Activated CD4-positive, alpha-beta T cell treated with anti-CD3 and anti-CD28 coated beads for 48 hours (primary cell): Measurements from ENCODE around the gene DGCR6L.
"Not testable (repeated sequence)": the region's sequence is repeated elsewhere in the genome, so short reads cannot be mapped to it uniquely, and the experiment has no call there.

ENCODE experiments used
- DNase-seq: peaks from one replicate; pipeline ENCODE4 v3.0.0-alpha.2; 2020

Gene DGCR6L

GRCh38 chr22:20324139-20324516, 4.3 kb upstream of the DGCR6L start:
- peak; percentile 72 for DNase-seq

DNA sequence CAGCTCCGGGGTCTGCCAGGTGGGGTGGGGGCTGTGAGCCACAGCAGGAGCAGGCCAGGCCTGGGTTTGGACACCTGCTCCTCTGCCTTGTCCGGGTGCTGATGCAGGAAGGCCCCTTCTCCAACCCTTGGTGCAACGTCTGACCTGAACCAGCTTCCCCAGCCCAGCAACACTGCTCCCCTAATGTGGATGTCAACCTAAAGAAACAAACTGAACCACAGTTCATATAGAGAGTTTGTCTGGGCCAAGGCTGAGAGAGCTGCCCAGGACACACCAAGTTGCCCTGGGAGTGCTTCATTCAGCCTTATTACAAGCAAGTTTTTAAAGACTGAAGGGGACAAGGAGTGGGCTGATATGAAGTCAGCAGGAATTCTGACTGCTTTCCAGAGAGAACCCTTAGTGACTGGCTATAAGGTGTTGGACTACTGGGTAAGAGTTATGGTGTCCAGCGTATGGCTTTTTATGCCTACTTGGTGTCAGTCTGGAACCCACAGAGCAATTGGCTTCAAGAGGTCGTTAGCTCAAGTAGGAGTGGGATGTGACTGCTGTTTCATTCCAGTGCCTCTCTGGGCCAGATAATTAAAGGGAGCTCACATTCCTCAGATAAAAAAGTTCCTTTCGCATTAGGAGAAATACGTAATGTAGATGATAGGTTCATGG, 1.8 kb upstream of the DGCR6L start:
- DNase-seq: not testable (repeated sequence)

- DNase-seq: not testable (repeated sequence)
These were observed 1.0 kb upstream of the DGCR6L start for GRCh38 chr22:20320659-20321551.

GRCh38 chr22:20319041-20319744, 667 bp downstream of the DGCR6L start:
- peak; percentile 30 for DNase-seq

DNA sequence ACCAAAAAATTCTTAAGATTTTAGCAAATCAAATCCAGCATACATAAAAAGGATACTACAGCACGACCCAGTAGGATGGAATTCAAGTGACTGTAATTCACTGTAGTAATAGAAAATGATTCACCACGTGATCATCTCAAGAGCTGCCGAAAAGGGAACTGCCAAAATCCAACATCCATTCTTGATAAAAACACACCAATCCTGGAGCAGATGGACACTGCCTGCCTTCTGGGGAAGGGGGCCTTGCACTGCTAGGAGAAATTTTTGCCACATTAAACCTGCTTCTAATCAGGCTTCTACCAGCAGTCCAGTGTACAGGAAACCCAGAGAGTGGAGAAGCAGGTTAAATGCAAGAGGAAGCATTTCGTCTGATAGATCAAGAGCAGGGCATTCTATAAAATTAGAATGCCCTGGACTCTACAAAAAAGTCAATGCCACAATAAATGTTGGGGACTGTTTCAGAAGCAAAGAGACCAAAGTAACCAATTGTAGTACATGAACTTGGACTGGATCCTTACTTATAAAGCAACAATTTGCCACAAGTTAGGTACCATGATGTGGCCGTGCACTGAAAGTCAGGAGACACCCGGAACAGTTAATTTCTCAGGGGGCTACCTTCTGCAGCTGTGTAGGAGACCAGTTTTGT, 1.7 kb downstream of the DGCR6L start:
- DNase-seq: not testable (repeated sequence)

GRCh38 chr22:20317402-20318042, 2.3 kb downstream of the DGCR6L start:
- peak; percentile 65 for DNase-seq

- no peak for DNase-seq
These were observed 2.9 kb downstream of the DGCR6L start for GRCh38 chr22:20316844-20317401.

DNA sequence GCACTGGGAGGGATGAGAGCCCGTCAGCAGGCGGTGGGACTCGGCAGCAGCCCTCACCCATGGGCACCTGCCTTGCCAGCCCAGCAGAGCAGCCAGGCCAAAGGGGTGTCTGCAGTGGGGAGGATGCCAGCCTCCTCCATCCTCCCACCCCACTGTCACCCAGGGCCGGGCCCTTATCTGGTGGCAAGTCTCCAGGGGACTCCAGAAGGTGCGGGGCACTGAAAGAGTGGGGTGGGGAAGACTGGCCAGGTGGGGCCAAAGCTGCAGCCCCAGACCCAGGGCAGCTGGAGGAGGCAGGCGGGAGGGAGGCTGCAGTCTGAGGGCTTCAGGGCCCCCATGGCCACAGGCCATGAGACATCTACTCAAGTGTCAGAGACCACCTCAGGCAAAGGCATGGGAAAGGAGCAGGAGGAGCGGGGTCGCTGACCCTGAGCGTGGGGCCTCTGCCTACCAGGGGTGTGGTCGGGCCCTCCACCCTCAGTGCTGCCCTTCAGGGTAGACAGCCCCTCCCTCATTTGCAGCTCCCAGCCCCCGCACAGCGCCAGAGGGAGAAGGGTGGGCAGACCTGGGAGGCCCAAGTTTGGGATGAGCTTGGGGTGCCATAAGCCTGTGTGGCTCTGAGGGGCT, 3.5 kb downstream of the DGCR6L start:
- DNase-seq: no peak

DNA sequence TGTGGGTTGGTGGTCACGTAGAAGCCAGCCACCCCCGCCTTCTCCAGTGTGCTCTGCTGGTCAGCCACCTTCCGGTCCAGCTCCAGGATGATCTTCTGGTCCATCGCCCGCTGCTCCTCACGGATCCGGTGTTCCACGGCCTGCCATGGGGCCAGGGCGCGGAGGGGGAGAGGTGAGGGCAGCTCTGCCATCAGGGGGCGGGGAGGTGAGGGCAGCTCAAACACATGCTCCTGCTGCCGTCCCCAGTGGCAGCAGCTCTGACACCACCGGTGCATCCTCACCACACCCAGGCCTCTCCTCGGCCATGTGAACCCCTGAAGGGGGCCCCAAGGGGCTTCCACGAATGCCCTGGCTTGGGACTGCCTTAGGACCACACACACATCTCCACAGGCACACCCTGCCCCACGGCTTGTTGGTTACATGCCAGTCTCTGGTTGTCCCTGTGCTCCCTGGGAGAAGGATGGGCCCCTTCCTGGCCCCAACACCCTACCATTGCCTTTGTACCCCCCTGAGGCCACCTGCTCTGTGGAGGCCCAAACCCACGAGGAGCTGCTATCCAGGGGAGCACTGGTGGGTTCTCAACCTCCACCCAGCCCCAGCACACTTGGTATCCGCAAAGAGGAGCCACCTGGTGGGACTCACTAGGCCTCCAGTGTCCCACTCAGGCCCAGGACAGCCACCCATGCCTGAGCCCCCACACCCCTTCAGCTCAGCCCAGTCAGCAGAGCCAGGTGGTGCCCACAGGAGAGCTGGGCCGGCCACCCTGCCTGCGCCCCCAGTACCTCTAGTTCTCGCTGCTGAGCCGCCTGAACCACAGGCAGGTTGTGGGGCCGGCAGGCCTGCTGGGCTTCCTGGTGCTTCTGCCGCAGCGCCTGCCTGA, 4.3 kb downstream of the DGCR6L start:
- DNase-seq: no peak

- DNase-seq: not testable (repeated sequence)
These were observed 5.0 kb downstream of the DGCR6L start for GRCh38 chr22:20314741-20315336.

GRCh38 chr22:20314206-20314605, 5.7 kb downstream of the DGCR6L start:
- DNase-seq: not testable (repeated sequence)

- not testable (repeated sequence) for DNase-seq
These were observed 6.4 kb downstream of the DGCR6L start for GRCh38 chr22:20313306-20314077.

- no peak for DNase-seq
These were observed 7.3 kb downstream of the DGCR6L start for GRCh38 chr22:20312396-20313191.

- not testable (repeated sequence) for DNase-seq
These were observed 8.4 kb downstream of the DGCR6L start for GRCh38 chr22:20311249-20312062.

DNA sequence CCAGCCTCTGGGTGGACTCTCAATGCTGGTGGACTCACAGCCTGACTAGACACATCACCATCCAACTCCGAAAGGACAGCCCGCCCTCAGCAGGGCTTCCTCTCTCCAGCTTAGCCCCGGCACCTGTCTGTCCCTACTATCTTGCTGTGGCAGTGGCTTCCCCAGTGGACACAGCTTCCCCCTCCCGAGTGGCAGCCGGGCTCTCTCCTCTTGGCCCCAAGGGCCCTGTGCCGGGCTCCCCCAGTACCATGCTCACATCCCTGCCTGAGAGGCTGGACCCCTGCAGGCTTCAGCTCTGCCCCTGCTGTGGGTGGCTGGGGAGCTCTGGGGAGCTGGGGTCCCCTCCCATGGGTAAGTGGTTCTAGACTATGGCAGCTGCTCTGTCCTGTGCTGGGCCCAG, 9.1 kb downstream of the DGCR6L start:
- not testable (repeated sequence) for DNase-seq

DNA sequence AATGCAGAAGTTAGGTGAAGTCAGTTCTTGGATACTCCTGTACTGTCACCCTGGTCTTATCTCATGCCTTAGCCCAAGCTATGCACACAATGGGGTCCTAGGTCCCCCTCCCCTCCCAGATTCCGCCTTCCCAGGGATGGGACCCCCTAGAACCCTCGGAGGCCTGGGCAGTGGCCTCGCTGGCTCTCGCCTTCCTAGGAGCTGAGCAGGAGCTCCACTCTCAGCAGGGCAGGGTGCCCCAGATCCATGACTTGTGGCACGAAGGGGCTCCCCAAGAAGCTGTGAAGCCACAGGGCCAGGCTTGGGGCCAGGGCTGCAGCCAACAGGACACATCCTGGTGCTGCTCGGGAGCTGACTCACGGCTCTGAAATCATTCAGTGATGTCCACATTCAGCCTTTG, 9.7 kb downstream of the DGCR6L start:
- not testable (repeated sequence) for DNase-seq
